Breast epithelium (tissue), 4 donors: ENCODE measurements around the gene PTGR2. TPM values are rescaled to one million over a fixed set of nuclear protein-coding genes. Genes with fewer than 3 reads are reported as not detected.
"Not testable (repeated sequence)": the region's sequence is repeated elsewhere in the genome, so short reads cannot be mapped to it uniquely, and the experiment has no call there.

Experiments
- DNase-seq, 2 donors: peaks; one replicate each; pipeline ENCODE4 v3.0.0-alpha.2; 2019; ENCODE audit warnings: low spot score in 2 of 2
- H3K27ac ChIP-seq, 2 donors: fragments of 200-600 bp; sonication (generic) in 1 of 2; one replicate each; pipeline ENCODE4 v1.5.1; 2016 to 2019; ENCODE audit warnings: mild to moderate bottlenecking in 1 of 2
- H3K27me3 ChIP-seq, 2 donors: fragments of 200-600 bp; sonication (generic) in 1 of 2; one replicate each; pipeline versions ENCODE4 v1.5.1 to v1.6.0; 2017 to 2019; ENCODE audit warnings: control low read depth in 1 of 2, mild to moderate bottlenecking in 1 of 2
- H3K36me3 ChIP-seq: fragments of 200-600 bp; one replicate; pipeline ENCODE4 v1.5.1; 2019
- H3K4me1 ChIP-seq, 2 donors: fragments of 200-600 bp; sonication (generic); one replicate each; pipeline ENCODE4 v1.5.1; 2016 to 2019; ENCODE audit warnings: control low read depth in 1 of 2
- H3K4me3 ChIP-seq, 3 donors: fragments of 200-600 bp; sonication (generic); 1 replicate in 2 of 3; 2 replicates in 1 of 3; pipeline ENCODE4 v1.5.1; 2016 to 2019; ENCODE audit warnings: mild to moderate bottlenecking in 3 of 3, moderate library complexity in 2 of 3
- H3K9me3 ChIP-seq, 2 donors: fragments of 200-600 bp; sonication (generic) in 1 of 2; one replicate each; pipeline ENCODE4 v1.5.1; 2016 to 2019; ENCODE audit warnings: control low read depth in 1 of 2
- POLR2A ChIP-seq: fragments of 450-650 bp; IDR thresholded peaks from one replicate; pipeline ENCODE4 v1.6.1; 2016; ENCODE audit warnings: antibody characterized with exemption, mild to moderate bottlenecking, moderate library complexity
- POLR2AphosphoS5 ChIP-seq, 3 donors: sonication (generic); formaldehyde crosslinking; IDR thresholded peaks; one replicate each; pipeline ENCODE4 v1.6.1; 2017; ENCODE audit warnings: antibody characterized with exemption in 3 of 3
- intact Hi-C: fragments of 100-400 bp; cut with DNase I; formaldehyde crosslinking; loops from one replicate; pipeline ENCODE4 v1.15.1; 2023; ENCODE audit warnings: low total_unique reads
- total RNA-seq, 3 donors: library from RNA; depleted of rRNA; stranded (reverse); fragments of >200 nt; gene quantifications; one replicate each; pipeline ENCODE4 v1.1.0, GENCODE V29; 2016
- TF ChIP-seq, protein P1 (sequence below), 3 donors: fragments of 450-650 bp; IDR thresholded peaks; one replicate each; pipeline ENCODE4 v1.5.1; 2016 to 2017; ENCODE audit warnings: antibody characterized with exemption in 3 of 3, mild to moderate bottlenecking in 3 of 3, moderate library complexity in 3 of 3

PTGR2 gene
- total RNA-seq, 3 donors from 2014 or later: 11.5 to 14.6 (median 12.3) TPM

- Histone ChIP-seq H3K4me1 (peaks cover 0 to 7% of the 10 kb centered on the region in 2 donors), H3K4me3 (no peak overlapping the region), H3K27ac (no peak overlapping the region), H3K9me3 (no peaks in the 10 kb centered on the region), H3K27me3 (no peaks in the 10 kb centered on the region), H3K36me3 (no peaks in the 10 kb centered on the region)
- intact Hi-C loops: no loop called here
- DNase-seq: no peak
- TF ChIP-seq, protein P1, sequence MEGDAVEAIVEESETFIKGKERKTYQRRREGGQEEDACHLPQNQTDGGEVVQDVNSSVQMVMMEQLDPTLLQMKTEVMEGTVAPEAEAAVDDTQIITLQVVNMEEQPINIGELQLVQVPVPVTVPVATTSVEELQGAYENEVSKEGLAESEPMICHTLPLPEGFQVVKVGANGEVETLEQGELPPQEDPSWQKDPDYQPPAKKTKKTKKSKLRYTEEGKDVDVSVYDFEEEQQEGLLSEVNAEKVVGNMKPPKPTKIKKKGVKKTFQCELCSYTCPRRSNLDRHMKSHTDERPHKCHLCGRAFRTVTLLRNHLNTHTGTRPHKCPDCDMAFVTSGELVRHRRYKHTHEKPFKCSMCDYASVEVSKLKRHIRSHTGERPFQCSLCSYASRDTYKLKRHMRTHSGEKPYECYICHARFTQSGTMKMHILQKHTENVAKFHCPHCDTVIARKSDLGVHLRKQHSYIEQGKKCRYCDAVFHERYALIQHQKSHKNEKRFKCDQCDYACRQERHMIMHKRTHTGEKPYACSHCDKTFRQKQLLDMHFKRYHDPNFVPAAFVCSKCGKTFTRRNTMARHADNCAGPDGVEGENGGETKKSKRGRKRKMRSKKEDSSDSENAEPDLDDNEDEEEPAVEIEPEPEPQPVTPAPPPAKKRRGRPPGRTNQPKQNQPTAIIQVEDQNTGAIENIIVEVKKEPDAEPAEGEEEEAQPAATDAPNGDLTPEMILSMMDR (IDR thresholded peaks at IDR 0.05): no peak
- no peak for TF ChIP-seq POLR2A
- no peak for TF ChIP-seq POLR2AphosphoS5 (IDR thresholded peaks at IDR 0.05)
Measured at GRCh38 chr14:73889376-73889775, 37.7 kb downstream of the PTGR2 start.

GRCh38 chr14:73894180-73894687 lies 42.6 kb downstream of the PTGR2 start:
- DNase-seq, H3K4me3 ChIP-seq, H3K27ac ChIP-seq, H3K36me3 ChIP-seq, intact Hi-C loops, H3K4me1 ChIP-seq, H3K27me3 ChIP-seq, H3K9me3 ChIP-seq: not testable (repeated sequence)

DNA sequence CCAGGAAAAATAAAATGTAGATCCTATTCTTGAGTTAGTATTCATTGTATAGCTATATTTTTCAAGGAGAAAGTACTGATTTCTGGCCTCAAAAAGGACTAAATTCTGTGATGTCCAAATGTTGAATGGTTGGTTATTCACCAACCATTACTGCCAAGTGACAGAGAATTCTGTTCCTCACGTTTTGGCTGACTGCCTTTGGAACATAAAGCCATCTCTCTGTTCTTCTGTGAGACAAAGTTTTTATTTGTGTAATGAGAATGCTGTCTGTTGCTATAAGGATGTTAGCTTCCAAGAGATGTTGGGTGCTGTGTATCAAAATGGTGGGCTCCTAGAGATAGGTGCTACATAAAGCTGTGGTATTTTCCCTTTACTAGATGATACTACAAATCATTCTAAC lies 44.3 kb downstream of the PTGR2 start:
- no peak overlapping the region for H3K4me3 ChIP-seq
- TF ChIP-seq POLR2A: no peak
- TF ChIP-seq, protein P1 (IDR thresholded peaks at IDR 0.05): no peak
- no peak for TF ChIP-seq POLR2AphosphoS5 (IDR thresholded peaks at IDR 0.05)
- no peaks in the 10 kb centered on the region for H3K36me3 ChIP-seq
- no peaks in the 10 kb centered on the region for H3K9me3 ChIP-seq
- no peak overlapping the region for H3K27ac ChIP-seq
- DNase-seq: no peak
- H3K27me3 ChIP-seq: no peaks in the 10 kb centered on the region
- no peaks in the 10 kb centered on the region for H3K4me1 ChIP-seq
- intact Hi-C loops: no loop called here

DNA sequence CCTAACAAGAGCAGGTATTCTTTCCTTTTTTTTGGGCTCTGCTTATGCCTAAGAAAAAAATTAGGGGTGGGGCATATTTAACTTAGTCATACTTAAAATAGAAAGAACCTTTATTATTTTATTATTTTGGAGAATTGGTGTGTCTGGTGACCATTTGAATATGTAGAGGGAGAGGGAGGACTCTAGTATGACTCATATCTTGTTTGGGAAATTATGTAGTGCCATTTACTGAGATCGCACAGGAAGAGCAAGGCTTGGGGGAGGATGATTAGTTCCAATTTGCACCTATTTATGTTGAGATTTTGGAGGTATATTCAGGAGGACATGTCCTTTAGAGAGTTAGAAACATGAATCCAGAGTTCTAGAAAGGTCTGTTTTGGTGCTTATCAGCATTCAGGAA lies 44.9 kb downstream of the PTGR2 start:
- H3K36me3 ChIP-seq: no peaks in the 10 kb centered on the region
- no peak for TF ChIP-seq POLR2A
- TF ChIP-seq, protein P1 (IDR thresholded peaks at IDR 0.05): no peak
- TF ChIP-seq POLR2AphosphoS5 (IDR thresholded peaks at IDR 0.05): no peak
- DNase-seq: no peak

GRCh38 chr14:73903028-73903427 lies 51.4 kb downstream of the PTGR2 start:
- no peaks in the 10 kb centered on the region for H3K9me3 ChIP-seq
- no peaks in the 10 kb centered on the region for H3K4me1 ChIP-seq
- DNase-seq: no peak
- H3K4me3 ChIP-seq: no peak overlapping the region
- intact Hi-C loops: loop anchor here (5.0 kb wide), 1 partner anchor 759 kb away; no protein-coding TSS in a partner anchor
- no peaks in the 10 kb centered on the region for H3K27me3 ChIP-seq
- no peak overlapping the region for H3K27ac ChIP-seq
- TF ChIP-seq POLR2AphosphoS5 (IDR thresholded peaks at IDR 0.05) (no peak), POLR2A (no peak)
- TF ChIP-seq, protein P1 (IDR thresholded peaks at IDR 0.05): no peak
- peaks cover 7% of the 10 kb centered on the region for H3K36me3 ChIP-seq

More for the DNA sequence above, 44.9 kb downstream of the PTGR2 start:
- no peaks in the 10 kb centered on the region for H3K27me3 ChIP-seq
- intact Hi-C loops: no loop called here
- no peak overlapping the region for H3K27ac ChIP-seq
- H3K4me1 ChIP-seq: no peaks in the 10 kb centered on the region
- H3K9me3 ChIP-seq: no peaks in the 10 kb centered on the region
- H3K4me3 ChIP-seq: no peak overlapping the region

GRCh38 chr14:73909681-73910080 lies 58.0 kb downstream of the PTGR2 start:
- H3K4me1 ChIP-seq: no peaks in the 10 kb centered on the region
- no peak overlapping the region for H3K4me3 ChIP-seq
- H3K36me3 ChIP-seq: peaks cover 4% of the 10 kb centered on the region
- TF ChIP-seq POLR2AphosphoS5 (IDR thresholded peaks at IDR 0.05): no peak
- TF ChIP-seq, protein P1 (IDR thresholded peaks at IDR 0.05): no peak
- TF ChIP-seq POLR2A: no peak
- intact Hi-C loops: no loop called here
- no peaks in the 10 kb centered on the region for H3K27me3 ChIP-seq
- no peak for DNase-seq
- H3K27ac ChIP-seq: no peak overlapping the region
- no peaks in the 10 kb centered on the region for H3K9me3 ChIP-seq
